Activated B cell treated with CpG ODN at 0.5 μM for 24 hours (primary cell): ENCODE results near the gene STARD13. TPM values are rescaled to one million over a fixed set of nuclear protein-coding genes. Genes with fewer than 3 reads are reported as not detected.

ENCODE experiments used
- ATAC-seq: fragments of 200-7000 bp; cut with Tn5 transposase; one replicate; pipeline ENCODE4 v1.10.0; 2021; ENCODE audit warnings: low read depth, mild to moderate bottlenecking, moderate library complexity
- CTCF ChIA-PET: fragments of 350-600 bp; sonication (Branson Sonifier 250); formaldehyde crosslinking; loops from one replicate; lab custom pipeline; 2021; ENCODE audit warnings: antibody characterized with exemption; lab: Charles Lee
- POLR2A ChIA-PET: fragments of 350-600 bp; sonication (Branson Sonifier 250); formaldehyde crosslinking; loops from one replicate; lab custom pipeline; 2021; ENCODE audit warnings: antibody characterized with exemption; lab: Charles Lee
- DNase-seq: peaks from one replicate; pipeline ENCODE4 v3.0.0; 2022
- H3K27ac Mint-ChIP-seq: one replicate; pipeline ENCODE4 v1.8.0; 2020; ENCODE audit warnings: mixed read lengths
- H3K27me3 Mint-ChIP-seq: one replicate; pipeline ENCODE4 v1.8.0; 2021; ENCODE audit warnings: mixed read lengths
- H3K36me3 Mint-ChIP-seq: one replicate; pipeline ENCODE4 v1.8.0; 2021; ENCODE audit warnings: low read depth, mixed read lengths
- H3K4me1 Mint-ChIP-seq: one replicate; pipeline ENCODE4 v1.8.0; 2021; ENCODE audit warnings: mixed read lengths
- H3K4me3 Mint-ChIP-seq: one replicate; pipeline ENCODE4 v1.8.0; 2020; ENCODE audit warnings: mild to moderate bottlenecking, mixed read lengths
- H3K9me3 Mint-ChIP-seq: one replicate; pipeline ENCODE4 v1.8.0; 2020; ENCODE audit warnings: mixed read lengths
- intact Hi-C: fragments of 100-400 bp; cut with micrococcal nuclease; formaldehyde crosslinking; loops from one replicate; pipeline ENCODE4 v1.15.1; 2024
- total RNA-seq: library from RNA; stranded (reverse); gene quantifications from 2 replicates; pipeline ENCODE4 v1.2.3, GENCODE V29; 2022
- TF ChIP-seq, protein P1 (sequence below): fragments of 200-600 bp; IDR thresholded peaks from one replicate; pipeline ENCODE4 v1.8.0; 2022; ENCODE audit warnings: antibody characterized with exemption, mild to moderate bottlenecking

STARD13 gene
- total RNA-seq, 1 donor from 2014 or later: 0.13 TPM

DNA sequence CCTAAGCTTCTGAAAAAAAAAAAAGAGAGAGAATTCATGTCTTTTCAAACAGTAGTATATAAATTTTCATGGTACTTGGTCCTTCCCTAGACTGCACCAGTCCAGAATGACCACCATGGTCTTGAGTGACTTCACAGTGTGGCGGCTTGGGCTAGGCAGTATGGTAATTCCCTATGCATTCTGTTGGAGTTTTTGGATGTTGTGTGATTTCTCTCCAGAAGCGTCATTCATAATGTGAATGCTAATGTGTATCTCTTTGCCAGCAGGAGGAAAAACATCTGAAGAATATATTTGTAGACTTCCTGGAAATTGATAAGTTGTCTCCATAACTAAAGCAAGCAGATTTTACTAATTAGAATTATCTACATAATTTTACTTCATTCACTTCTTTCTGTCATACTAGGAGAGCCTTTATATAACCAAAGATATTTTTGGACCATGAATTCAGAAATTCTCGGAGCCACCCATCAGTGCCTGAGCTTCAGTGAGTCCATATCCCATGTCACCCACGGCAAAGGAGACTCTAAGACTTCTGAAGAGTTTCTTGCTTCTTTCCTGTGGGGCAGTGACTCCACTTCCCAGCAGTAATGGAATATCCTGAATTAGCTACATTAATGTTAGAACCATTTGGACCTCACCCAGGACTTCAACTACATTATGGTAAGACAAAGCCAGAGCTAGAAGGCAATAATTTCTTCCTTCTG is 8.4 kb downstream of the STARD13 start:
- Mint-ChIP-seq H3K4me3 (no peak overlapping the region), H3K9me3 (no peaks in the 10 kb centered on the region), H3K4me1 (no peaks in the 10 kb centered on the region), H3K27ac (no peak overlapping the region), H3K36me3 (no peaks in the 10 kb centered on the region), H3K27me3 (peaks cover 9% of the 10 kb centered on the region)
- ATAC-seq (no peak), DNase-seq (no peak)
- intact Hi-C loops: no loop called here
- TF ChIP-seq, protein P1, sequence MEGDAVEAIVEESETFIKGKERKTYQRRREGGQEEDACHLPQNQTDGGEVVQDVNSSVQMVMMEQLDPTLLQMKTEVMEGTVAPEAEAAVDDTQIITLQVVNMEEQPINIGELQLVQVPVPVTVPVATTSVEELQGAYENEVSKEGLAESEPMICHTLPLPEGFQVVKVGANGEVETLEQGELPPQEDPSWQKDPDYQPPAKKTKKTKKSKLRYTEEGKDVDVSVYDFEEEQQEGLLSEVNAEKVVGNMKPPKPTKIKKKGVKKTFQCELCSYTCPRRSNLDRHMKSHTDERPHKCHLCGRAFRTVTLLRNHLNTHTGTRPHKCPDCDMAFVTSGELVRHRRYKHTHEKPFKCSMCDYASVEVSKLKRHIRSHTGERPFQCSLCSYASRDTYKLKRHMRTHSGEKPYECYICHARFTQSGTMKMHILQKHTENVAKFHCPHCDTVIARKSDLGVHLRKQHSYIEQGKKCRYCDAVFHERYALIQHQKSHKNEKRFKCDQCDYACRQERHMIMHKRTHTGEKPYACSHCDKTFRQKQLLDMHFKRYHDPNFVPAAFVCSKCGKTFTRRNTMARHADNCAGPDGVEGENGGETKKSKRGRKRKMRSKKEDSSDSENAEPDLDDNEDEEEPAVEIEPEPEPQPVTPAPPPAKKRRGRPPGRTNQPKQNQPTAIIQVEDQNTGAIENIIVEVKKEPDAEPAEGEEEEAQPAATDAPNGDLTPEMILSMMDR: no peak
- ChIA-PET POLR2A (no interaction called here), CTCF (no interaction called here)

DNA sequence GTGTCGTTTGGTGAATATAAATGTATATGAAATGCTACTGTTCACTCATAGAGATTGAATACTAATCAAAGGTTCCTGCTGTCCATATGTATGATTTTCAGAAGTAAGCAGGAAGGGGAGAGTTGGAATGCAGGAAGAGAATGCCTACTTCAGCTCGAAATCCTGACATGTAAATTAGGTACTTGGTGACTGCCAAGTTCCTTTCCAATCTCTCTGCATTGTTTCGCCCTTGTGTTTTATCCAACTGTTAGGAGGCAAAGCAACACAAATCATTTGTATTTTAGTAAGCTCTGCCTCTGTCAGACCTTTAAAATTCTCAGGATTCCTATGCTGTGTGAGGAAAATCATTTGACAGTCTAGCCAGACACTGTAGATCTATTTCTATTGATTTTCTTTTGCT is 9.0 kb downstream of the STARD13 start:
- H3K27me3 Mint-ChIP-seq: peaks cover 9% of the 10 kb centered on the region
- H3K27ac Mint-ChIP-seq: no peak overlapping the region
- POLR2A ChIA-PET: no interaction called here
- DNase-seq (no peak), ATAC-seq (no peak)
- TF ChIP-seq, protein P1: no peak
- H3K4me3 Mint-ChIP-seq: no peak overlapping the region
- CTCF ChIA-PET: no interaction called here
- no peaks in the 10 kb centered on the region for H3K36me3 Mint-ChIP-seq
- H3K9me3 Mint-ChIP-seq: no peaks in the 10 kb centered on the region
- no peaks in the 10 kb centered on the region for H3K4me1 Mint-ChIP-seq
- intact Hi-C loops: no loop called here

DNA sequence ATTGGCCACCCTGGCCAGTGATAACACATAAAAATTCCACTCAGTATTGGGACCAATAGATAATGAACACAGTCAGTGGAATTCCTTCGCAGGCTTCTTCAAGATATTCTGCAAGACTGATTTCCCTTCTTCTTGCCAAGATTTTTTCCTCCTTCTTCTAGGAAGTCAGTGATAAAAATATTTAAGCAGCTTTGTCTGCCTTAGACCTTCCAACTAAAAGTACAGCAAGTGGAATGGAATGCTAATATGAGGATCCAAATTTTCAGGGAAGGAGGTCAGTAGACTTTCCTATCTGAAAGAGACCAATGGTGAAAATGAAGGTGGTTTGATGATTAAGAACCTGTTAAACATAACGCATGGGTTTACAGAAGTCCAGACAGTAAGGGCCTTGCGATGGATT is 9.6 kb downstream of the STARD13 start:
- peaks cover 9% of the 10 kb centered on the region for H3K27me3 Mint-ChIP-seq
- no peak overlapping the region for H3K4me3 Mint-ChIP-seq
- TF ChIP-seq, protein P1: no peak
- H3K9me3 Mint-ChIP-seq: no peaks in the 10 kb centered on the region
- intact Hi-C loops: no loop called here
- H3K36me3 Mint-ChIP-seq: no peaks in the 10 kb centered on the region
- CTCF ChIA-PET: no interaction called here
- POLR2A ChIA-PET: no interaction called here
- DNase-seq: no peak
- H3K4me1 Mint-ChIP-seq: no peaks in the 10 kb centered on the region
- H3K27ac Mint-ChIP-seq: no peak overlapping the region
- ATAC-seq: no peak

DNA sequence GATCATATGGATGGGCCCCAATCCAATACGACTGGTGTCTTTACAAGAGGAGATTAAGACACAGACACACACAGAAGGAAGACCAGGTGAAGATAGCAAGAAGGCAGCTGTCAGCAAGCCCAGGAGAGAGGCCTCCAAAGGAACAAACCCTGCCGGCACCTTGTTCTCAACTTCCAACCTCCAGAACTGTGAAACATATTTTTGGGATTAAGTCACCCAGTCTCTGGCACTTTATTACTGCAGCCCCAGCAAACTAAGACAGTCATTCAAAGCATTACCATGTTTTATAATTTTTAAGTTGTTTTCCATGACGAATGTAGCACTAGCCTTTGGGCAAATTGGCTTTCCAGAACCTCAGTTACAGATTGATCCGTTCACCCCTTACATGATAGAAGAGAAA is 11.3 kb downstream of the STARD13 start:
- CTCF ChIA-PET: no interaction called here
- intact Hi-C loops: no loop called here
- Mint-ChIP-seq H3K9me3 (no peaks in the 10 kb centered on the region), H3K4me1 (no peaks in the 10 kb centered on the region), H3K27me3 (peaks cover 2% of the 10 kb centered on the region), H3K4me3 (no peak overlapping the region), H3K36me3 (no peaks in the 10 kb centered on the region), H3K27ac (no peak overlapping the region)
- TF ChIP-seq, protein P1: no peak
- POLR2A ChIA-PET: no interaction called here
- ATAC-seq (no peak), DNase-seq (no peak)

DNA sequence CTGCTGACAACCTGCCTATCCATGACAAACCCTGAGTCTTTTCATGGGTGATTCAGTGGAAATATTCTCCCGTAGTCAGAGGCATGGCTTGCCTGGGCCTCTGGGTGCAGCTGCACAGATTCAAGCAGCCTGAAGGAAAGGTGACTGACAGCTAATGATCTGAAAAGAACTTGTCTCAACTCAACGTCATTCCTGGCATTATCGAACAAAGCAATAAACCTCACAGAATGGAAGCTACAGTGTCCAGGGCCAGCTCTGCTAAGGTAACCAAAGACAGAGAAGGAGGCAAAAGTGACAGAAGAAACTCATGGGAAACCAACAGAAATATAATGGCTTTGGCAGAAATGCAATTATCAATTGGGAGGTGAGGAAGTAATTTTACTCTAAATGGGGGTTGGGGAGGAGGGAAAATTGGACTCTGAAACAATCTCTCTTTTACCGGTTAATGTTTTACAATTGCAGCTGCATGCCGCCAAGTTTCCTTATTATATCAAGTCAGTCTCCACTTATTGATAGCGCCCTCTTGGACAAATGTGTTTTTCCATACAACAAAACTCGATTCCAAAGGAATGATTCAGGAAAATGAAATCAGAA is 12.9 kb downstream of the STARD13 start:
- intact Hi-C loops: no loop called here
- Mint-ChIP-seq H3K27ac (no peak overlapping the region), H3K36me3 (no peaks in the 10 kb centered on the region), H3K4me1 (no peaks in the 10 kb centered on the region), H3K27me3 (peaks cover under 1% of the 10 kb centered on the region), H3K4me3 (no peak overlapping the region), H3K9me3 (no peaks in the 10 kb centered on the region)
- ChIA-PET POLR2A (no interaction called here), CTCF (no interaction called here)
- DNase-seq (no peak), ATAC-seq (no peak)
- TF ChIP-seq, protein P1: no peak
